ENCODE measurements around the gene MYO9B.

MYO9B gene

GRCh38 chr19:17255150-17255621, 179.6 kb downstream of the MYO9B start:
- no peak overlapping the region for H2AFZ ChIP-seq (ENCODE audit: low read depth, low read length, severe bottlenecking)
- no peak overlapping the region for H3K9ac ChIP-seq (ENCODE audit: low read length)
- no peaks in the 10 kb centered on the region for H4K20me1 ChIP-seq (ENCODE audit: low read depth, low read length)
- no peak overlapping the region for H3K27ac ChIP-seq (ENCODE audit: low read depth, low read length)
- H3K9me3 ChIP-seq (ENCODE audit: insufficient read depth, low read length): no peaks in the 10 kb centered on the region
- no peaks in the 10 kb centered on the region for H3K36me3 ChIP-seq (ENCODE audit: low read length)
- H3K79me2 ChIP-seq (ENCODE audit: insufficient read depth, low read length): no peaks in the 10 kb centered on the region
- H3K4me2 ChIP-seq (ENCODE audit: low read depth, low read length, poor library complexity, severe bottlenecking): no peak overlapping the region
- no peak overlapping the region for H3K4me3 ChIP-seq (ENCODE audit: insufficient read depth, low read length, poor library complexity, severe bottlenecking)
- H3K27me3 ChIP-seq (ENCODE audit: low read length): no peaks in the 10 kb centered on the region
- H3K9me2 ChIP-seq (replicated peaks; ENCODE audit: insufficient read depth, low read length): no peaks in the 10 kb centered on the region
- H3F3A ChIP-seq (ENCODE audit: insufficient read depth): no peaks in the 10 kb centered on the region
- no peak for TF ChIP-seq CTCF (IDR thresholded peaks at IDR 0.05; ENCODE audit: insufficient read depth, low read length, poor library complexity, severe bottlenecking)
- no peak for TF ChIP-seq EZH2phosphoT487 (conservative IDR thresholded peaks at IDR 0.05; ENCODE audit: low read length)

- H3K79me2 ChIP-seq (ENCODE audit: insufficient read depth, low read length): no peaks in the 10 kb centered on the region
- TF ChIP-seq EZH2phosphoT487 (conservative IDR thresholded peaks at IDR 0.05; ENCODE audit: low read length) (no peak), CTCF (IDR thresholded peaks at IDR 0.05; ENCODE audit: insufficient read depth, low read length, poor library complexity, severe bottlenecking) (no peak)
- H3K4me2 ChIP-seq (ENCODE audit: low read depth, low read length, poor library complexity, severe bottlenecking): no peak overlapping the region
- H2AFZ ChIP-seq (ENCODE audit: low read depth, low read length, severe bottlenecking): no peak overlapping the region
- H3K27ac ChIP-seq (ENCODE audit: low read depth, low read length): no peak overlapping the region
- no peaks in the 10 kb centered on the region for H3K9me2 ChIP-seq (replicated peaks; ENCODE audit: insufficient read depth, low read length)
- H3K9ac ChIP-seq (ENCODE audit: low read length): no peak overlapping the region
- no peaks in the 10 kb centered on the region for H3K9me3 ChIP-seq (ENCODE audit: insufficient read depth, low read length)
- H3K27me3 ChIP-seq (ENCODE audit: low read length): no peaks in the 10 kb centered on the region
- no peaks in the 10 kb centered on the region for H4K20me1 ChIP-seq (ENCODE audit: low read depth, low read length)
- H3K36me3 ChIP-seq (ENCODE audit: low read length): no peaks in the 10 kb centered on the region
- H3F3A ChIP-seq (ENCODE audit: insufficient read depth): no peaks in the 10 kb centered on the region
- no peak overlapping the region for H3K4me3 ChIP-seq (ENCODE audit: insufficient read depth, low read length, poor library complexity, severe bottlenecking)
Observed at GRCh38 chr19:17256130-17256529, 180.6 kb downstream of the MYO9B start.

- Histone ChIP-seq H3K79me2 (ENCODE audit: insufficient read depth, low read length) (no peaks in the 10 kb centered on the region), H3K9me3 (ENCODE audit: insufficient read depth, low read length) (no peaks in the 10 kb centered on the region), H3K27ac (ENCODE audit: low read depth, low read length) (no peak overlapping the region), H4K20me1 (ENCODE audit: low read depth, low read length) (no peaks in the 10 kb centered on the region), H3K9me2 (replicated peaks; ENCODE audit: insufficient read depth, low read length) (no peaks in the 10 kb centered on the region), H3K9ac (ENCODE audit: low read length) (no peak overlapping the region), H3F3A (ENCODE audit: insufficient read depth) (peaks cover 4% of the 10 kb centered on the region; the same call in 1 of the 2 replicates), H2AFZ (ENCODE audit: low read depth, low read length, severe bottlenecking) (no peak overlapping the region), H3K36me3 (ENCODE audit: low read length) (no peaks in the 10 kb centered on the region), H3K4me3 (ENCODE audit: insufficient read depth, low read length, poor library complexity, severe bottlenecking) (no peak overlapping the region), H3K4me2 (ENCODE audit: low read depth, low read length, poor library complexity, severe bottlenecking) (no peak overlapping the region), H3K27me3 (ENCODE audit: low read length) (no peaks in the 10 kb centered on the region)
- no peak for TF ChIP-seq CTCF (IDR thresholded peaks at IDR 0.05; ENCODE audit: insufficient read depth, low read length, poor library complexity, severe bottlenecking)
- no peak for TF ChIP-seq EZH2phosphoT487 (conservative IDR thresholded peaks at IDR 0.05; ENCODE audit: low read length)
Observed at GRCh38 chr19:17259118-17259780, 183.7 kb downstream of the MYO9B start.
